ENCODE results near the gene LRRC43.

DNA sequence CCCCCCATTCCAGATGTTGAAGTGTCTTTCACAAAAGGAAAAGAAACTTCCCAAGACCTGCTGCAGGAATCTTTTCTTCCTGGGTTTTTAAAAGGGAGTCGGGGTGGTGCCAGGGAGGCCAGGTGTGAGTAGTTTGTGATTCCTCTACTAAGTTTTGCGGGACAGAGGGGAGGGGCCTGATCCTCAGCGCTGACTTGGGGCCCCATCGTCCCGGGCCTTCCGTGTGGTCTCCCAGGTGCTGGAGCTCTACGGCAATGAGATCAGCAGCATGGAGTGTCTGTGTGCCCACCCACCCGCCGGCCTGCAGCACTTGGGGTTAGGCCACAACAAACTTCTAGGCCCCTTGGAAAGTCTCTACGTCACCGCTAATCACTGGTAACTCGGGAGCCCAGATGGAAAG lies 4.5 kb downstream of the LRRC43 start:
- TF ChIP-seq, protein P1, sequence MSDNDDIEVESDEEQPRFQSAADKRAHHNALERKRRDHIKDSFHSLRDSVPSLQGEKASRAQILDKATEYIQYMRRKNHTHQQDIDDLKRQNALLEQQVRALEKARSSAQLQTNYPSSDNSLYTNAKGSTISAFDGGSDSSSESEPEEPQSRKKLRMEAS (IDR thresholded peaks at IDR 0.05; ENCODE audit: low read depth, low read length): no peak
- TF ChIP-seq, protein P2, sequence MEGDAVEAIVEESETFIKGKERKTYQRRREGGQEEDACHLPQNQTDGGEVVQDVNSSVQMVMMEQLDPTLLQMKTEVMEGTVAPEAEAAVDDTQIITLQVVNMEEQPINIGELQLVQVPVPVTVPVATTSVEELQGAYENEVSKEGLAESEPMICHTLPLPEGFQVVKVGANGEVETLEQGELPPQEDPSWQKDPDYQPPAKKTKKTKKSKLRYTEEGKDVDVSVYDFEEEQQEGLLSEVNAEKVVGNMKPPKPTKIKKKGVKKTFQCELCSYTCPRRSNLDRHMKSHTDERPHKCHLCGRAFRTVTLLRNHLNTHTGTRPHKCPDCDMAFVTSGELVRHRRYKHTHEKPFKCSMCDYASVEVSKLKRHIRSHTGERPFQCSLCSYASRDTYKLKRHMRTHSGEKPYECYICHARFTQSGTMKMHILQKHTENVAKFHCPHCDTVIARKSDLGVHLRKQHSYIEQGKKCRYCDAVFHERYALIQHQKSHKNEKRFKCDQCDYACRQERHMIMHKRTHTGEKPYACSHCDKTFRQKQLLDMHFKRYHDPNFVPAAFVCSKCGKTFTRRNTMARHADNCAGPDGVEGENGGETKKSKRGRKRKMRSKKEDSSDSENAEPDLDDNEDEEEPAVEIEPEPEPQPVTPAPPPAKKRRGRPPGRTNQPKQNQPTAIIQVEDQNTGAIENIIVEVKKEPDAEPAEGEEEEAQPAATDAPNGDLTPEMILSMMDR (IDR thresholded peaks at IDR 0.05; ENCODE audit: low read depth, low read length): no peak
- TF ChIP-seq MYC (IDR thresholded peaks at IDR 0.05; ENCODE audit: low read depth, low read length) (no peak), POLR2A (IDR thresholded peaks at IDR 0.05; ENCODE audit: extremely low read depth, insufficient read length) (no peak)
